Measurements from ENCODE around the gene MAGEC3.

DNA sequence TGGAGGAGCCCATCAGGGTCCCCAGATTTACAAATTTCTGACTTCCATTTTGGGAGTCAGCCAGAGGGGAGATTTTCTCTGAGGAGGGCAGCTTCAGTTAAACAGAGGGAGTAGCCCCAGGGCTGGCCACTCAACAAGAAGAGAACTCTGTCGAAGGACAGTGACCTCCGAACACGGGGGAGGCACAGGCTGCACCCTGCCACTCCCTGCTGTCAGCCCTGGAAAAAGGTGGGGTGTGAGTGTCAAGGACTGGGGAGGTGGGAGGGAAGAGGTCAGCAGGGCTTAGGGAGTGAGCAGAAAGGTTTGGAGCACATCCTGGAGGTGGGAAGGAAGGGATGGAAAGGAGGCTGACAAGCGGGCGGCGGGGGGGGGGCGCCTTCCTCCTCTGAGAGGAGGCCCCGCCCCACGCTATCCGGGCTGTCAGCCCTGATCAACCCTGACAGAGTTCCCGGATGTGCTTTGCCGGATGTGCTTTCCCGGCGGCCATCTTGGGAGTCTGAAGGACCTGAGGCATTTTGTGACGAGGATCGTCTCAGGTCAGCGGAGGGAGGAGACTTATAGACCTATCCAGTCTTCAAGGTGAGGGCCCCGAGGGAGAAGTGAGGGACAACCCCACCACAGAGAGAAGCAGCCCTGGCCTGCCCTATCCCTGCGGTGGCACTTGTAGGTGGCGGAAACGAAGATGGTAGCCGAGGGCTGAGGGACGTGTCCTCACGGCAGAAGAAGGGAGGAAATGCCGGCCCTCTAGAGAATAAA lies 65.5 kb downstream of the MAGEC3 start, which contains the start of gene MAGEC1:
- TF ChIP-seq, protein P1, sequence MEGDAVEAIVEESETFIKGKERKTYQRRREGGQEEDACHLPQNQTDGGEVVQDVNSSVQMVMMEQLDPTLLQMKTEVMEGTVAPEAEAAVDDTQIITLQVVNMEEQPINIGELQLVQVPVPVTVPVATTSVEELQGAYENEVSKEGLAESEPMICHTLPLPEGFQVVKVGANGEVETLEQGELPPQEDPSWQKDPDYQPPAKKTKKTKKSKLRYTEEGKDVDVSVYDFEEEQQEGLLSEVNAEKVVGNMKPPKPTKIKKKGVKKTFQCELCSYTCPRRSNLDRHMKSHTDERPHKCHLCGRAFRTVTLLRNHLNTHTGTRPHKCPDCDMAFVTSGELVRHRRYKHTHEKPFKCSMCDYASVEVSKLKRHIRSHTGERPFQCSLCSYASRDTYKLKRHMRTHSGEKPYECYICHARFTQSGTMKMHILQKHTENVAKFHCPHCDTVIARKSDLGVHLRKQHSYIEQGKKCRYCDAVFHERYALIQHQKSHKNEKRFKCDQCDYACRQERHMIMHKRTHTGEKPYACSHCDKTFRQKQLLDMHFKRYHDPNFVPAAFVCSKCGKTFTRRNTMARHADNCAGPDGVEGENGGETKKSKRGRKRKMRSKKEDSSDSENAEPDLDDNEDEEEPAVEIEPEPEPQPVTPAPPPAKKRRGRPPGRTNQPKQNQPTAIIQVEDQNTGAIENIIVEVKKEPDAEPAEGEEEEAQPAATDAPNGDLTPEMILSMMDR (conservative IDR thresholded peaks at IDR 0.05; ENCODE audit: low read depth in 2 of 2), result no peak
- TF ChIP-seq EZH2 (IDR thresholded peaks at IDR 0.05; ENCODE audit: low read depth, unreplicated experiment), result no peak
- TF ChIP-seq EZH2phosphoT487 (IDR thresholded peaks at IDR 0.05; ENCODE audit: unreplicated experiment), result no peak
- no peak for TF ChIP-seq POLR2AphosphoS5 (IDR thresholded peaks at IDR 0.05; ENCODE audit: low read depth)
- TF ChIP-seq, protein P2, sequence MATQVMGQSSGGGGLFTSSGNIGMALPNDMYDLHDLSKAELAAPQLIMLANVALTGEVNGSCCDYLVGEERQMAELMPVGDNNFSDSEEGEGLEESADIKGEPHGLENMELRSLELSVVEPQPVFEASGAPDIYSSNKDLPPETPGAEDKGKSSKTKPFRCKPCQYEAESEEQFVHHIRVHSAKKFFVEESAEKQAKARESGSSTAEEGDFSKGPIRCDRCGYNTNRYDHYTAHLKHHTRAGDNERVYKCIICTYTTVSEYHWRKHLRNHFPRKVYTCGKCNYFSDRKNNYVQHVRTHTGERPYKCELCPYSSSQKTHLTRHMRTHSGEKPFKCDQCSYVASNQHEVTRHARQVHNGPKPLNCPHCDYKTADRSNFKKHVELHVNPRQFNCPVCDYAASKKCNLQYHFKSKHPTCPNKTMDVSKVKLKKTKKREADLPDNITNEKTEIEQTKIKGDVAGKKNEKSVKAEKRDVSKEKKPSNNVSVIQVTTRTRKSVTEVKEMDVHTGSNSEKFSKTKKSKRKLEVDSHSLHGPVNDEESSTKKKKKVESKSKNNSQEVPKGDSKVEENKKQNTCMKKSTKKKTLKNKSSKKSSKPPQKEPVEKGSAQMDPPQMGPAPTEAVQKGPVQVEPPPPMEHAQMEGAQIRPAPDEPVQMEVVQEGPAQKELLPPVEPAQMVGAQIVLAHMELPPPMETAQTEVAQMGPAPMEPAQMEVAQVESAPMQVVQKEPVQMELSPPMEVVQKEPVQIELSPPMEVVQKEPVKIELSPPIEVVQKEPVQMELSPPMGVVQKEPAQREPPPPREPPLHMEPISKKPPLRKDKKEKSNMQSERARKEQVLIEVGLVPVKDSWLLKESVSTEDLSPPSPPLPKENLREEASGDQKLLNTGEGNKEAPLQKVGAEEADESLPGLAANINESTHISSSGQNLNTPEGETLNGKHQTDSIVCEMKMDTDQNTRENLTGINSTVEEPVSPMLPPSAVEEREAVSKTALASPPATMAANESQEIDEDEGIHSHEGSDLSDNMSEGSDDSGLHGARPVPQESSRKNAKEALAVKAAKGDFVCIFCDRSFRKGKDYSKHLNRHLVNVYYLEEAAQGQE (IDR thresholded peaks at IDR 0.05; ENCODE audit: unreplicated experiment), result no peak
- TF ChIP-seq JUNB (IDR thresholded peaks at IDR 0.05; ENCODE audit: unreplicated experiment), result no peak
- TF ChIP-seq CREB1 (CRISPR knock-in tag; IDR thresholded peaks at IDR 0.05; ENCODE audit: low read depth), result no peak
